Inflammatory macrophage treated with lipopolysaccharide for 4 hours (primary cell): ENCODE results near the gene ORM2.
A peak's percentile ranks its signal among the peaks of the same experiment; 100 is the strongest.
"Not testable (repeated sequence)": the region's sequence is repeated elsewhere in the genome, so short reads cannot be mapped to it uniquely, and the experiment has no call there.

Source experiments
- DNase-seq: peaks from one replicate; pipeline ENCODE4 v3.0.0-alpha.2; 2020

ORM2 gene

DNA sequence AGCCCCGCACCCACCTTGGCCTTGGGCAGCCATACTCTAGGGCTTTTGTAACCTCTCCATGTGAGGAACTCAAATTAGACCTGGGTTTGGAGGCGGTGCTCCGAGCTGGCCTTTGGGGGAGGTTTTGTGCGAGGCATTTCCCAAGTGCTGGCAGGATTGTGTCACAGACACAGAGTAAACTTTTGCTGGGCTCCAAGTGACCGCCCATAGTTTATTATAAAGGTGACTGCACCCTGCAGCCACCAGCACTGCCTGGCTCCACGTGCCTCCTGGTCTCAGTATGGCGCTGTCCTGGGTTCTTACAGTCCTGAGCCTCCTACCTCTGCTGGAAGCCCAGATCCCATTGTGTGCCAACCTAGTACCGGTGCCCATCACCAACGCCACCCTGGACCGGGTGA is at the start of gene ORM2:
Gene ORM2, plus strand, starts transcription at position 245 of the 398 bp plus-strand sequence. Its CDS starts 36 bp downstream, at position 281.
- not testable (repeated sequence) for DNase-seq

DNA sequence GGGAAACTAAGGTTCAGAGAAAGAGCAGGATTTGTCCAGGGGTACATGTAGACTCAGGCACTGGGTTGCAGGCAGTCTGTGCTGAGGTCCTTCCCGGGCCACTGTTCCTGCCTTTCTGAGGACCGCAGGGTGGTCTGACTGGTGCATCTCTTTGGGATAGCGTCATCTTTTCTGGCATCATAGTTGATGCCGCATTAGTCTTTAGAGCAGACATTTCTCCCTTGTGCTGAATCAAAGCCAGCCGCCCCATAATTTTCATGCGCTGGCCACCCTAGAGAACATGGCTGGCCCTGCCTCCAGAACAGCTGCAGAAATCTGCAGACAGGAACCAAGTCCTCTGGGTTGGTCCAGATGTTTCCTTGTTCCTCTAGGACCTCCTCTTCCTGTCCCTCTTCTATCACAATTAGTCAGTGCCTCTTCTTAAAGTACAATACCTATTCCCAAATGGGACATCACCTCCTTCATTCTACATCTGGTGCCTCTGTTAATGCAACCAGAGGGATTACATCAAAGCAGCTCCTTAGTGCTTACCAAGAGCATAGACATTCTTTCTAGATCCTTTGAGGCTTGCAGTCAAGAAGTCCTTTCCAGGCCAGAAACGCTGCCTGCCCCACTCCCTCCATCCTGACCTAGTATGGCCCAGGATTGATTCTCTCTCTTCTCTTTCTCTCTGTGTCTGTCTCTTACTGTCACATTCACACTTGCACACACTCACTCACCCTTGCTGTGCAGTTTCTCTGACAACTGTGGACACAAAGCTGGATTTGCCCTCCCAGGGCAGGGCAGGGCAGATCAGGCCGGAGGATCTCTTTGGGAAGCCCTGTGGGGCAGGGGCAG is 48.8 kb upstream of the ORM2 start:
- no peak for DNase-seq

DNA sequence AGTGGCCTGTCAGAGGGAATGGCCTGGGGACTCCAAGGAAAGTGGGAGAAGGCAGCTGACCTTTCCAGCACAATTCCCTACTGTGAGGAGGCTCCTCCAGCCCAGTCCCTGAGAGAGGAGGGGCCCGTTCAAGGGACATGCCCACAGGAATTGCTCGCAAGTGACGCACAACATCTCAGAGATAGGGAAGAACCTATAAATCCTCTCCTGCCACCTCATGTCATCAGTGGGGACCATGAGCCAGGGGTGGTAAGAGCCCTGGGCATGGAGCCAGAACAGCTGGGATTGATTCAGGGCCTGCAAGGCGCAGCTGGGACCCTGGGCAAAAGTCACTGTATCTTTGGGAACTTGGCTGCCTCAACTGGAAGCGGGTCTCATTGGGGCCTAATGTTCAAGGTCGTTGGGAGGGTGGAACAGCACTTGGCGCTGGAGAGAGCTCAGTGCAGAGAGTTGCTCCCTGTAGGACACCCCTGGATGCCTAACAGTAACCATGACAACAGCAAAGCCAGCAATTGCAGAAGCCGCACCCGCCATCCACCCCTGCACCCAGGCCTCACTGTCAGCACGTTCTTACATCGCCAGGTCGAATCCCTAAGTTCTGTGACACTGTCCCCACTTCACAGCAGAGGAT is 48.1 kb upstream of the ORM2 start:
- no peak for DNase-seq

DNA sequence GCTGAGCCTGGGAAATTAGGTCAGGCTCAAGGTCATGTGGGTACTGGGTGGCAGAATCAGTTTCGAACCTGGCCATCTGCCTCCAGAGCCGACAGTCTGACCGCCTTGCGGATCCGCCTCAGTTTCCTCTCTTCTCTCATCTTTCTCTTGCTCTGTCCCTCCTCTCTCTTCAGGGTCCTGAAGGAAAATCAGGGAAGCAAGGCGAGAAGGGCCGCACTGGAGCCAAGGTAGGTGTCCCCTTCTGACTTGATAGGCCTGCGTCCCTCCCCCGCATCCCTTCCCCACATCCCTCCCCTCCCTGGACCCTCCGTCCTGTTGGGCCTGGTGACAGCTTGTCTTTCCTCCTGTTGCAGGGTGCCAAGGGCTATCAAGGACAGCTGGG is 47.6 kb upstream of the ORM2 start:
- DNase-seq, result no peak

DNA sequence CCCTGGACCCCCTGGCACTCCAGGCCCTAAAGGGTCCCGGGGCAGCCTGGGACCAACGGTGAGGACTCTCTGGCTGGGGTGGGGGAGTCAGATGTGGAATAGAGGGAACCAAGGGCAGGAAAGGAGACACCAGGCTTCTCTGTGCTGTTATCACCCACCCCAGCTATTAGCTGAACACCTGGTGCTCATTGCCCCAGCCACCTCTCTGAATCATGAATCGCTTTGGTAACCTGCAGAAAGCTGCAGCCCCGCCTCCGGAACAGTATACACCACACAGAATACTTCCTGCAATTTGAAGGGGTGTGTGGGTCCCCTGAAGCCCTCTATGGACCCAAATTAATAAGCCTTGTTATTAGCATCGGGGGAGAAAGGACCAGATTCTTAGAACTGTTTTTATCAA is 47.2 kb upstream of the ORM2 start:
- DNase-seq, result no peak

DNA sequence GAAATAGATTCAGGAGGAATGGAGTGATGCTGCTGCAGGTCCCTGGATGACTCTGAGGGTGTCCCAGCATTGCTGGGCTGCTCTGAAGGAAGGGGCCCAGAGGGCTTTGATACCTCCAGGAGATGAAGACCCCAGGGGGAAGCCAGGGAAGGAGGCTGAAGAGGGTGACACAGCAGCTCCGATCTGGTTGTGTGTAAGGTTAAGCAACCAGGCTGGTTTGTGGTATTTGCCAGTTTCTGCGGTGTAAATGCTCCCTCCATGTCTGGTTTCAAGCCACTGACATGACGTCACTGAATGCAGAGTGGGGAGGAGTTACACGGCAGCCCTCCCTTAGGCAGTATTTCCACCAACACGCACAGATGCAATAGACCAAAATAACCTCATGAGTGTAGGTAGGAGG is 46.7 kb upstream of the ORM2 start:
- DNase-seq, result peak; percentile 28

DNA sequence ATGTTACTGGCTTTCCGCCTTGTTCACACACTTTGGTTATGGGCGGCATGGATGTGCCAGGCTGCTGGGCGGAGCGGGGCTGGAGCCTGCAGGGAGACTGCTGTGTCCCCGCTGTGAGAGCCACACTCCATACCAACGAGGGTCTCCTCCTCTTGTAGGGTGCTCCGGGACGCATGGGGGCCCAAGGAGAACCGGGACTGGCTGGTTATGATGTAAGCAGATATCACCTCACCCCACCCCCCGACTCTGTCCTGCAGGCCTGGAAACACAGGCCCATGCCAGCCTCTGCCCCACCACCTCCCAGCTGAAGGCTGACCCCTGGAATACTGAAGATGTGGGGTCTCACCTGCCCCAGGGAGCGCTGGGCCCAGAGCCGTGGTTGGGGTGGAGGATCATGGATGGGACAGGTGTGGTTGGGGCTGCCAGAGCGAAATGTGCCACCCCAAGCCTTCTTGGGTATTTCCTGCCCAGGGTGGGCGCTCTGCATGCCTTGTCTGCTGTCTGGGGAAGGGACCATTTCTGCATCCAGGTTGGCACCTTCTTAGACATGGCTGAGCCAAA is 46.0 kb upstream of the ORM2 start:
- no peak for DNase-seq

DNA sequence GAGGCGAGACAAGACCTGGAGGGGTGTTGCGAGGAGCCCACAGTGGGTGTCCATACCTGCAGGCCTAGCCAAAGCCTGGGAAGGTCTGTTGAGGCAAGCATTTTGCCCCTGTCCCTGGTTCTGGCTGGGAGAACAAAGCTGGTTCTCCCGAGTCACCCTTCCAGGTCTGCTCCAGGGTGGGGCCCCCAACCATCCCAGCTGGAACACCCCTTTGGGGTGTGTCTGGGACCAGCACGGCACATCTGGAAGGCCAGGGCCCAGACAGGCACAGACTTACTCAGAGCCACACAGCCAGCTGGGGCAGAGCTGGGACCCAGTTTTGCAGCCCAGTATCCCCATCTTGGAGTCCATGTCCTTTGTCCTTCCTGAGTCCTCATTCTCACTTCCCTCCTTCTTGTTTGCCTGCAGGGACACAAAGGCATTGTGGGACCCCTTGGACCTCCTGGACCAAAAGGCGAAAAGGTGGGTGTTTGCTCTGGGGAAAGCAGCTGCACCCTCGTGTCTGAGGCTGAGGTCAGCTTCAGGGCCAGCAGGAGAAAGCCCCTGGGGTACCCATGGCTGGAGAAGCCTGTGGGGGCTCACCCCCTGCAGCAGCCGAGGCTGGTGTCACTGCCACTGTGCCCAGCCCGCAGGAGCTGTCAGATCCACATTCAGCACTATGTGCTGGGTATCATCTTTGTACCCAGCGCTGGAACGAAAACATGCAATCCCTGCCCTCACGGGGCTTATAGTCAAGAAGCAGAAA is 45.2 kb upstream of the ORM2 start:
- DNase-seq, result no peak

DNA sequence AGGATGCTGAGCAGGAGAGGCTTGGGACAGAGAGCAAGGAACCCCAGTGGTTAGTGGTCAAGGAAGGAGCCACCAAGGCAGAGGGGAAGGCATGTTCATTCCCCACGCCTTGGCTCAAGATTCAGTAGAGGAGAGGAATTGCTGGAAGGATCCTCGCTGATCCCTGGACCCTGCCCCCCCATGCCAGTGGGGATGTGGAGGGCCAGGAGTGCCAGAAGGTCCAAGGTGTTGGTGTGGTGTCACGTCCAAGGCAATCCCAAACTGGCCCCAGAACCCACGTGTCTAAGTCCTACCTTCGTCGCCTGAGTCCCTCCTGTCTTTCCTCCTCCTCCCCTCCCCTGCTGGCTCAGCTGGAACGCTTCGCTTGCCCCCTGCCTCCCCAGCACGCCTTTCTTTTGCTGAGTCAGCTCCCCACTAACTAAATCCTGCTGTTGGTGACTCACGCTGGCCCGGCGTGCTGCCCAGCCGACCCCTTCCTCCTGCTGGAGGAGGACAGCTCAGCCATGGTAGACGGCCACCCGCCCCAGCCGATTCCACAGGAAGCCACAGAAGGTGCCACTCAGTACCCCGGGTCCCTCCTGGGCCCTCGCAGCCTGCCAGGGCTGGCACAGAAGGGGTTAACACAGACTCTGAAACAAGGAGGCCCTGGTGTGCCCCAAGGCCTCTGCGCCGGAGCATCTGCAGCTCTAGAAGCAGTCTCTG is 44.4 kb upstream of the ORM2 start:
- no peak for DNase-seq

DNA sequence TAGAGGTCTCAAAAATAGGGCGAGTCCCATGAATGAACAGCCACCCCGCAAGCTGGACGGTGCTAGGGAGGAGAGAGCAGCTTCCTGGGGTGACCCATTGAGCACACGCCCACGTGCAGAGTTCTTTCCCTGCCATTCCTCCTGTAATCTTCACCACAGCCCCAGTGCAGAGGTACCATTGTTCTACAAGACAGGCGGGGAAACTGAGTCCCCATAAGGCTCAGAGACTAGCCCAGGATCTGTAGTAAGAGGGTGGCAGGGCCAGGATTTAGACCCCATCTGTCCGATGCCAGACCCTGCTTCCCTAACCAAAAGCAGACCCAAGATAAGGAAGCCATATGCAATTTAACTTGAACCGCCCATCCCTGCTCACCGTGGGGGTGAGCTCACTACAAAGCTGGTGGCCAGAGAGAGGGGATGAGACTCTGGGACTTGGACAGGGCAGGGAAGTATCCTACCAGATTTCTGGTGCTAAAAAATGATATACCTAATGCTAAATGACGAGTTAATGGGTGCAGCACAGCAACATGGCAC is 43.5 kb upstream of the ORM2 start:
- DNase-seq, result no peak

DNA sequence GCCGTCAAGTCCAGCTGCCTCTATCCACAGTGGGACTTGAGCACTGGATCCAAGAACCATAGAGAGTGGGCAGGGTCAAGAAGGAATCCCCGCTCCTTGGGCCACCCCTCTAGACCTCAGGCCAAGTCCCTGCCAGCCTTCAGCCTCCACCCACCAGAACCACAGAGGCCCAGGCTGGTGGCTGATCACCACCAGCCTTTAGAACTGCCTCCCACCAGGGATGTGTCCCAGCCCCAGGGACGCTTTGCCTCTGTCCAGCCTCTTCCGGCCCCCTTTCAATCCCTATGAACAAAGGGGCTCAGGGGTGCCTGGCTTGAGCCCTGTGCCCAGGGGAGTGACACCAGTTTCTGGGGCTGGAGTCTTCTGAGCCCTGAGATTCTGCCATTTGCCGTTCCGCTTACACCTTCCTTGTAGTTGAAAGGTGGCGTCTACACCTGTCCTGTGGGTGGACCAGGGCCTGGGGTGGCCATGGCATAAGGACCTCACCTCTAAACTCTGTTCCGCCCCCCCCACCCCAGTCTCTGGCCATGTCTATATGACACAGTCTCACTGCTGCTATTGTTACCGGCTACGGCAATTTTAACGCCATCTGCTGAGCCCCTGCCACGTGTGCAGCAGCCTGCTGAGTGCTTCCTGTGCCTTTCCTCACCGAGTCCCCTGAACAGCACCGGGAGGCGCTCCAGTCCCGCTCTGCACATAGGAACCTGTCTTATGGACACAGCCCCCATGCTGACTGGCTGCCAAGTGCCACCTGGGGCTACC is 42.5 kb upstream of the ORM2 start:
- DNase-seq, result no peak

DNA sequence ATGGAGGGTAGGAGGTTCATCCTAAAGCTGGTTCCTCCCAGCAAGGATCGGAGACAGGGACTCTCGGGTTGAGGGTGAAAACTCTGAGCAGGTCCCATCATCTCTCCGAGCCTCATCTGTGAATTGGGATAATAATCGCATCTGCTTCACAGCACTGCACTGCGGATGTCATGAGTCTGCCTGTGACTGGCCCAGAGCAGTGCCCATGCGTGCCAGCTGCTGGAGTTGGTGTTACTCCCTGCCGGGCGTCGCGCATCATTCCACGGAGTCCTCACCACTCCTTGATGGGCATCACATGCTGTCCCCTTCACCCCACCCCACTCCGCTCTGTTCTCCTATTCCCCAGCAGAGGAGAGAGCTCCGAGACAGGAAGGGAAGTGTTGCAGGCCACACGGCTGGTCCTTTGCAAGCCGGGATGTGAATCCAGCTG is 41.9 kb upstream of the ORM2 start:
- no peak for DNase-seq

DNA sequence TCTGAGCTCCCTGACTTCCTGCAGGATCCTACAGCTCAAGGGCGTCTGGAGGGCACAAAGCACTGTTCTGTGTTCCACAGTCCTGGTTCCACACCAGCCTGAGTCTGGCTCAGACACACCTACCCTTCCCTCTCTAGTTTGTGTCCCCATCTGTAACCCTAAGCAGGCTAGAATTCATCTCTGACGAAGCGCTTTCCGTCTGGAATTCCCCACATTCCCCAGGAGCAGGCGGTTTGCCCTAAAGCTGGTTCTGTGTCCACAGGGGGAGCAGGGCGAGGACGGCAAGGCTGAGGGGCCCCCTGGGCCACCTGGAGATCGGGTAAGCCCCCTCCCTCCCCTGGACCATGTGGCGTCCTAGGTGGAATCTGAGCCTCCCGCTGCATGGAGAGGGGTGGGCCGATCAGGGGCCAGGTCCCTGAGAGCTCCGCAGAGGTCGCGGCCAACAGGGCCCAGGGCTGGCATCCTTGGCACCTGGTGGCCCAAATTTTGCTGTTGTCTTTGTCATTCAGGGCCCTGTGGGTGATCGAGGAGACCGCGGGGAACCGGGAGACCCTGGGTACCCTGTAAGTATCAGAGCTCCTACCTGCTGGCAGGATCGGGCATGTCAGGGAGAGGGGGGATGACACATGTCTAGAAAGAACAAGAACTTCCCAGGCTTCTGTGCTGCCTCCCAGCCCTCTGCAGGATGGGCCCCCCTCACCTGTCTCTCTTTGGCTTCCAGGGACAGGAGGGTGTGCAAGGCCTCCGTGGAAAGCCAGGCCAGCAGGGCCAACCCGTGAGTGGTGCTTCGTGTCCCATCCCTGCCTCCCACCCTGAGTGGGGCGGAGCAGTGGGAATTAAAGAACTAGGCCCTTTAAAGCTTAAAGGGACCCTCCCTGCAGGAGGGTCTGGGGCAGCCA is 41.2 kb upstream of the ORM2 start:
- DNase-seq, result no peak

DNA sequence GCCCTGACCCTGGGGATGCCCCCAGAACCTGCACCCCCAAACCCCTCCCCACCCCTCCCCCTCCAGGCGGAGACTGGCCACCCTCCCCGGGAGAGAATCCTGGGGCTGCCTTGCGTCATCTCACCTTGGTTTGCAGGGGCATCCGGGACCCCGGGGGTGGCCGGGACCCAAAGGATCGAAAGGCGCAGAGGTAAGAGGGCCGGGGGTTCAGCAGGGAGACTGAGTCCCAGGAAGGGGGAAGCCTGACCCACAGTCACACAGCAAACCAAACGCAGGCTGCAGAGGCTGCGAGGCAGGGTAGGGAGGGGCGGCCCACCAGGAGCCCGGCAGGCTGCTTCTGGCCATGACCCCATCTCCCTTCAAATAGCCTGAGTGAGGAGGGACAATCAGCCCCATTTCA is 40.6 kb upstream of the ORM2 start:
- no peak for DNase-seq

DNA sequence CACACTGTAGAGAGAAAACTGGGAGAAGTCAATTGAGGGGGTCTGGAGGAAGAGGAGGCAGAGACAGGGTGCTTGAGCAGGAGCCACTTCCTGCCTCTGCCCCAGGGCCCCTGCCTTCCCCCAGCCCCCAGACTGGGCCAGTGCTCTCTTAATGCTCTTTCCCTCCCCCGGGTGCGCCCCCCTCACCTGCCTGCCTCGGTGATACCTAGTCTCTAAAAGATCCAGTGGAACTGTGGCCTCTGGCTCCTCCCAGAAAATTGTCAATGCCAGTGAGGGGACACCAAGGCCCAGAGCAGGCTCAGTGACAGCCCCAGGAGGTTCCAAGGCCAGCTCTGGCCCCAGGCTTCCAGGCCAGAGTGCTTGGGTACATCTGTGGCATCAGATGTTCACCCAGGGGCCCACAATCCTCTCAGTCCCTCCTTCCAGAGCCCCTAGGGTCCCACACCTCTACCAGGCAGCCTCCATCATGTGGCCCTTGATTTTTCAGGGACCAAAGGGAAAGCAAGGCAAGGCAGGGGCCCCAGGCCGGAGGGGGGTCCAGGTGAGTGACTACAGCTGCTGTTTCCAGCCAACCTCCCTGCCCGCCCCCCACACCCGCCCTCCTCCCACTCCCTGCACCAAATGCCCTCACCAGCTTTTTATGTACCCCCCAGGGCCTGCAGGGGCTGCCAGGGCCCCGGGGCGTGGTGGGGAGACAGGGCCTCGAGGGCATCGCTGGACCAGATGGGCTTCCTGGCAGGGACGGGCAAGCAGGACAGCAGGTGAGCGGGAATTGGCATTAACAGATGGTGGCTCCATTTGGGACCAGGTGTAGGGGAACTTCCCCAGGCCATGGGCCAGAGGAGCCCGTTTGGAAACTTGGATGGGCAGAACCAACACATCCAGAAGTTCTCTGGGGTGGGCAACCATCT is 39.8 kb upstream of the ORM2 start:
- DNase-seq, result no peak

DNA sequence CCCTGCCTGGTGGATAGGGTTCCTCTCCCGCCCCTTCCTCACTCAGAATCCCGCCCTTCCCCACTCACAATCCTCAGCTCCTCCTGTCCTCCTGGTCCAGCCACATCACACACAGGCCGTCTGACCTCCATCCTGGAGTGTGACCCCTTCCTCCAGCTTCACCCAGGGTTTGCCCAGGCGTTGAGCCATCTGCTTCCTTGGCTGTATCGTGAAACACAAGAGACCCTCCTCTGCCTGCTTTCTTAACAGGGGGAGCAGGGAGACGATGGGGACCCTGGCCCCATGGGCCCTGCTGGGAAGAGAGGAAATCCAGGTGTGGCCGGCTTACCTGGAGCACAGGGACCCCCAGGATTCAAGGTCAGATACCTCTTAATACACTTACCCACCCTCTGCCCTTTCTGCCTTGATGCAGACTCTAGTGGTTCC is 39.1 kb upstream of the ORM2 start:
- no peak for DNase-seq

DNA sequence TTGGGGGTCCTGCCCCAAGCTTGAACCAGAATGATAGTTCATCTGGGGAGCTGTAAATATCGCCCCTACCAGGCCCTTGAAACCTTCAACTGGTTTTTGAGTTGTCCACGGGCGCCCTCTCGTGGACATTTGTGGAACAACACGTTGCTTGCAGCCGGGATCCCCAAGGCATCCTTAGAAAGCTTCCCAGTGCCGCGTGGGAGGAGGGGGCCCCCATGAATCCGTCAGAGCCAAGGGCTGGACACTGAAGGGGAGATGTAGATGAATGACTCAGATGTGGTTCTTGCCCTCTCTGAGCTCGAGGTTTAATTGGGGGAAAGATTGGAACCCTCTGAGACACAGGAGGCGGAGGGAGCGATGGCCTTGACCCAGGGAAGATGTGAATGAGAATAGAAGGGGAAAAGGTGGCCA is 38.6 kb upstream of the ORM2 start:
- peak; percentile 49 for DNase-seq

DNA sequence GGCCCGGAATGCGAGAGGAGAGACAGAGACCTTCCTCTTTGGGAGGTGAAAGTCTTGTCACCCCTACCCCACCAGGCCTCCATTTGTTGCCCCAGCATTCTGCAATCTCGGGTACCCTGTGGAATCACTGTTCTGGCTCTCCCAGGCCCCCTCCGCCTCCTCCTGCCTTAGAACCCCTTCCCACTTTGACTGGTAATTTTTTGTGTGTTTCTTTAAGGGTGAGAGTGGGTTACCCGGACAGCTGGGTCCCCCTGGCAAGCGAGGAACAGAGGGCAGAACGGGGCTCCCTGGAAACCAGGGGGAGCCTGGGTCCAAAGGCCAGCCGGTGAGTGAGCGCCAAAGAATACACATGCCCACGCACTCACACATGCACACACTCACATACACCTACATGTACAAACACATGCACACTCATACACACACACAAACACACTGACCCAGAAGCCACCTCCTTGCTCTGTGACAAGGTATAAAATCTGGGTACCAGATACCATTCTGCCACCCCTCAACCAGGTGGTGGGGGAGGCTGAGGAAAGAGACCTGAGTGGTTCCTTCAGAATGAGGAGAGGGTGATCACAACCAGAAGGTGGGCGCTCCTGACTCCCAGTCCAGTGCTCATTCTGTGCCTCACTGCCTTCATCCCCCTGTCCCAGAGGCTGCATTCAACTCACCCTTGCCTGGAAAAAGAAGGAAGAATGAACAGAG is 37.6 kb upstream of the ORM2 start:
- DNase-seq, result no peak

DNA sequence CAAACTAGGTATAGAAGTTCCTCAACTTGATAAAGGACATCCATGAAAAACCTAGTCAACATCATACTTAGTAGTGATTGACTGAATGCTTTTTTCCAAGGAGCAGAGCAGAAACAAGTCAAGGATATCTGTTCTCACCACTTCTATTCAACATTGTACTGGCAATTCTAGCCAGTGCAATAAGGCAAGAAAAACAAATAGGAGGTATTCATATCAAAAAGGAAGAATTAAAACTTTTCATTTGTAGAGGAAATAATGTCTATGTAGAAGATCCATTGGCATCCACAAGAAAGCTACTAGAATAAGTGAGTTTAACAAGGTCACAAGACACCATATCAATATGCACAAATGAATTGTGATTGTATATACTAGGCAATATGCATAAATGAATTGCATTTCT is 35.0 kb upstream of the ORM2 start:
- DNase-seq, result no peak
